Ishikawa (cell line): ENCODE results near the gene GNRH2.

Source experiments
- CEBPB ChIP-seq: IDR thresholded peaks from 2 replicates; pipeline ENCODE4 v1.6.1; 2012
- CREB1 ChIP-seq: IDR thresholded peaks from 2 replicates; pipeline ENCODE4 v1.6.1; 2012; ENCODE audit warnings: low read depth
- EP300 ChIP-seq: IDR thresholded peaks from 2 replicates; pipeline ENCODE4 v1.6.1; 2012; ENCODE audit warnings: borderline replicate concordance
- FOXM1 ChIP-seq: IDR thresholded peaks from 2 replicates; pipeline ENCODE4 v1.6.1; 2012; ENCODE audit warnings: low read depth, borderline replicate concordance
- MAX ChIP-seq: IDR thresholded peaks from 2 replicates; pipeline ENCODE4 v1.6.1; 2012
- RAD21 ChIP-seq: IDR thresholded peaks from 2 replicates; pipeline ENCODE4 v1.6.1; 2012; ENCODE audit warnings: low read depth
- REST ChIP-seq: IDR thresholded peaks from 2 replicates; pipeline ENCODE4 v1.6.1; 2012; ENCODE audit warnings: low read depth, mild to moderate bottlenecking
- TCF12 ChIP-seq: IDR thresholded peaks from 2 replicates; pipeline ENCODE4 v1.6.1; 2012; ENCODE audit warnings: low read depth
- TEAD4 ChIP-seq: IDR thresholded peaks from 2 replicates; pipeline ENCODE4 v1.6.1; 2012
- USF1 ChIP-seq: IDR thresholded peaks from 2 replicates; pipeline ENCODE4 v1.6.1; 2012
- YY1 ChIP-seq: IDR thresholded peaks from 2 replicates; pipeline ENCODE4 v1.6.1; 2012; ENCODE audit warnings: low read depth

- TF ChIP-seq MAX (no peak), FOXM1 (no peak), REST (no peak), USF1 (no peak), YY1 (no peak), EP300 (no peak), TCF12 (no peak), CREB1 (no peak), TEAD4 (no peak), CEBPB (no peak), RAD21 (no peak)
These were observed 28.8 kb upstream of the GNRH2 start for GRCh38 chr20:3014662-3015061.
